Head of caudate nucleus (tissue), 42 donors: ENCODE measurements around the gene OR5M11.
"Not testable (repeated sequence)": the region's sequence is repeated elsewhere in the genome, so short reads cannot be mapped to it uniquely, and the experiment has no call there.

Experiments used
- DNase-seq, 42 donors: peaks; one replicate each; pipeline versions ENCODE4 v3.0.0 to v3.0.0-alpha.2; 2020 to 2021; ENCODE audit warnings: mixed read lengths in 7 of 42
- intact Hi-C: fragments of 100-400 bp; cut with DNase I; formaldehyde crosslinking; loops from one replicate; pipeline ENCODE4 v1.15.0; 2022

Gene OR5M11

GRCh38 chr11:56543157-56543556, at the start of gene OR5M11:
OR5M11 (minus strand) TSS chr11:56543257; CDS start chr11:56543257, 0 bp downstream.
- intact Hi-C loops = no loop called here
- DNase-seq = no peak

- DNase-seq, intact Hi-C loops: not testable (repeated sequence)
Measured at GRCh38 chr11:56592088-56592717, 49.1 kb upstream of the OR5M11 start.

DNA sequence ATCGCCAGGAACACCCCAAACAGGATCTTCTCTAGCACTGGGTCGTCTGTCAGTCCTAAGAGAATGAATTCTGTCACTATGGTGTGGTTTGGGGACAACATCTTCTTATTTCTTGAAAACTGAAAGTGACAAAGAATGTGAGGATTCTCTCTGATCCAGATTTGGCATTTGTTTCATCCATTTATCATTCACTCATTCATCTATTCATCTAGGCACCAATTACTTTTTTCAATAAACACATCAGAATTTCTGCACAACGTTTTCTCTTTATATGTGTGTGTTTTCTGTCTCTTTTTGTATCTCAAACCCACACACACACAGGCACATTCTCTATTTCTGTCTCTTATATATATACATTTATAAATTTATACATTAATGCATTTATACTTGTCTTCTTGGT, 34.6 kb upstream of the OR5M11 start, which contains the start of gene OR5M10:
Gene OR5M10, minus strand, starts transcription at position 101 of the 400 bp plus-strand sequence. Its CDS starts 0 bp downstream, at position 101.
- intact Hi-C loops = no loop called here
- DNase-seq = no peak

DNA sequence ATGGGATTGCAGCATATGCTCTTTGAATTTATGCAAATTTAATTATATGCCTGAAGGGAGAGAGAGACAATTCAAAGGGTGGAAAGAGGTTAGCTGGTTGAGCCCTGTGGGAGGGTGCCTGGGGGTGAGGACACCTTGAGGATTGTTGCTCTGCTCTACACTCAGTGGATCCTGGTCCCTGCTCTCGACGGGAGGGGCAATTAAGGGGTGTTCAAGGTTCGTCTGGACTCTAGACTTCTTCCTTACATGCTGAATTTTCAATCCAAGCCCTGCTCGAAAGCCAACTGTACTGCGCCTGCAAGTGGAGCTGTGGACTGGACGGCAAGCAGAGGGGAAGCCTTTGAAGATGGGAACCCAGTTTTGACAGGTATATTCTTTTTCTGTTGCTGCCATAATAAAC, 15.5 kb upstream of the OR5M11 start:
- intact Hi-C loops = no loop called here
- DNase-seq = no peak

DNA sequence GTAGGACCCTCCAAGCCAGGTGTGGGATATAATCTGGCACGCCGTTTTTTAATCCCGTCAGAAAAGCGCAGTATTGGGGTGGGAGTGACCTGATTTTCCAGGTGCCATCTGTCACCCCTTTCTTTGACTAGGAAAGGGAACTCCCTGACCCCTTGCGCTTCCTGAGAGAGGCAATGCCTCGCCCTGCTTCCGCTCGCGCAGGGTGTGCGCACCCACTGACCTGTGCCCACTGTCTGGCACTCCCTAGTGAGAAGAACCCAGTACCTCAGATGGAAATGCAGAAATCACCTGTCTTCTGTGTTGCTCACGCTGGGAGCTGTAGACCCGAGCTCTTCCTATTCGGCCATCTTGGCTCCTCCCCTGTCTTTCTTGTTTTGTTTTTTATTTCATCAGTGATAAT, 11.6 kb upstream of the OR5M11 start:
- intact Hi-C loops, DNase-seq: not testable (repeated sequence)

GRCh38 chr11:56545531-56545930, 2.5 kb upstream of the OR5M11 start:
- intact Hi-C loops = no loop called here

DNA sequence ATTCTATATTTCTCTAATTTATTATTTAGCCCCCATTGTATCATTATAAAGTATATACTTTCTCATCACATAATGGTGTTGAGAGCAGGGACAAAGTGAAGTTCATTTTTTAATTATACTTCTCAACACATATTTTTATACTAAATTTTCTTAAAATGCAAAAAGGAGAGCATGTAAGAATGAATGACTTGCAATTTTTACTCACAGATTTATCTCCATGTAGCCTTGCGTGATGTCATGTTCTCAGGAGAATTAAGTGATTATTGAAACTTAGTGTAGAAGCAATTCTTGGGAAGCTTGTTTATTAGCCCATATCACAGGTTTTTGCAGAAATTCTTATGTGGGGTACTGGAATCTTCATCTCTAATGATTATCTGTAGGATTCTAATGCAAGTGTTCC, 682 bp upstream of the OR5M11 start:
- intact Hi-C loops = no loop called here

More at GRCh38 chr11:56545531-56545930, 2.5 kb upstream of the OR5M11 start:
- no peak for DNase-seq

DNA sequence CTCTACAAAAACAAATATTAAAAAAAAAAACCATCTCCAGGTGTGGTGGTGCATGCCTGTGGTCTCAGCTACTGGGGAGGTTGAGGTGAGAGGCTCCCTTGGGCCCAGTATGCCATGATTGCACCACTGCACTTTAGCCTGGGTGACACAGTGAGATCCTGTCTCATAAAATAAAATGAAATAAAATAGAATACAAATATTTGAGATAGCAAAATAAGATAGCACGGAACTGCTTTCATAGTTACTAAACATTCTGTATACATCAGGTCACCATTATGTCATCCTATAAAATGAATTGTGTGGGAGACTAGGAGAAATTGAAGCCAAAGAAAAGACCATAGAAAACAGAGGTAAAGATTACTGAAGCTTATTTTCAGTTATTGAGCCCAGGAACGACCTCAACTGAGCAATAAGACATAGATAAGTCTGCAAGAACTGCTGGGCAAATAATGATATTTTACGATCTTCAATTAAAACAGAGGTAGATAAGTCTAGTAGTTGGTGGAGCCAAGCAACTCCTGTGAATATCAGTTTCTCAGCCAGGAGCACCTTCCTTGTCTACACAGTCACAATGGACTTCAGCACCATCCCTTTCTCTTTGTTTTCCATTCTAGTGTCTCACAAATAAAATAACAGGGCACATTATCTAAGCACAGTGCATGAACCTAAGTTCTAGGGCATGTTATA, 9.9 kb downstream of the OR5M11 start:
- no peak for DNase-seq
- intact Hi-C loops = no loop called here

More for the DNA sequence above, 682 bp upstream of the OR5M11 start:
- DNase-seq = no peak

GRCh38 chr11:56531856-56532255, 11.2 kb downstream of the OR5M11 start:
- intact Hi-C loops = no loop called here
- no peak for DNase-seq

DNA sequence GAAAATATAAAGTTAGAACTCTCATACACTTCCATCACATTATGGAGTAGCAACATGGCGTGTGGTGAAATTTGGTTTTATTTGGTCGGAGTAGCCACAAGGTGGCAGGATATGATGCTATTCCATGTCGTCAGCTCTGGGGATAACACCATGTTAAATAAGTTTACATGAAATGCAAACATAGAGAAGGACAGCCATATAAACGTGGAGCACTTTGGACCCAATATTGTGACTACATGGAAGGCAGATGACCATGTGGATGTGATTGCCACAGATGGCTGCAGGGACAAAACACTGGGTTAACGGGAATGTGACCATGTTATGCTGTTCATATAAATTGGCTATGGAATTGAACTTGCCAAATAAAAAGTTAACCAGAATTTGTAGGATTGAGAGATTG, 21.0 kb downstream of the OR5M11 start:
- DNase-seq = no peak
- intact Hi-C loops = no loop called here

DNA sequence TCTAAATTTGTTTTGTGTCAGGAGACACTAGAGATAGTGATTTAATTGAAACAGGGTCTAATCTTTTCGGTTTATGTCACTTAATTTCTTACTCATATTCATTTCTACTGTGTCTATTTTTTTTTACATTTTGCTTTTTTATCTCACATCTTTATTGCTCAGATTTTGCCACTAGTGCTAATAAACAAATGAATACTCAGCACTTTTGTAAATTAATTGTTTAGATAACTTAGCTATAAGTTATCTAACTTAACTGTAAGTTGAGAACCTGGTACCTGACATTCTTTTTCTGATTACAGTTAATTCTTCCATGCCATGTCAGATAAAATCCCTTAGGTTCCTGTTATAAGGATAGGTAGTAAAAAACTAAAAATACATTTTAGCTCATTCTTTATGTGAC, 29.8 kb downstream of the OR5M11 start:
- intact Hi-C loops = no loop called here

GRCh38 chr11:56509439-56509838, 33.6 kb downstream of the OR5M11 start:
- intact Hi-C loops = no loop called here
- no peak for DNase-seq

More for the DNA sequence above, 29.8 kb downstream of the OR5M11 start:
- DNase-seq = no peak

GRCh38 chr11:56497010-56497409, 46.0 kb downstream of the OR5M11 start:
- intact Hi-C loops = no loop called here
- no peak for DNase-seq

GRCh38 chr11:56495117-56495516, 47.9 kb downstream of the OR5M11 start:
- intact Hi-C loops = no loop called here
- no peak for DNase-seq
